LNCAP (cell line): Measurements from ENCODE around the gene TIGD4.

Experiments used
- TF ChIP-seq, protein P1 (sequence below): fragments of 450-650 bp; IDR thresholded peaks from 2 replicates; pipeline ENCODE4 v1.5.1; 2017; ENCODE audit warnings: mild to moderate bottlenecking

Gene TIGD4

DNA sequence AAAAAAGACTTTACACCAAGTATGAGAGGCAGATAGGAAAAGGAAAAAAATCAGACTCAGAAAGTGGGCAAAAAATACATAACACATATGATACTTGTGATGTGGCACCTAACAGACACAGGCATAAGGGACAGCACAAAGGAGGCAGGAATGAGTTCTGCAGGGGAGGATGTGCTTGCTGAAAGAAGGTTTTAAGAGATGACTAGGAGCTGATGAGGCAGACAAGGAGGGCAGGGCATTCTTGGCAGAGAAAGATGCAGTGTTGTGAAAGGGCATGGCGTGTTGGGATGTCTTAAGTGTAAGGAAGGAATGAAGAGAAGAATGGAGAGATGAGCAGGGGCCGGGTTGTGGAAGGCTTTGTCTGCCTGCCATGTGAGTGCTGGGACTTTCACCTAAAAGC lies 50.1 kb downstream of the TIGD4 start:
- TF ChIP-seq, protein P1, sequence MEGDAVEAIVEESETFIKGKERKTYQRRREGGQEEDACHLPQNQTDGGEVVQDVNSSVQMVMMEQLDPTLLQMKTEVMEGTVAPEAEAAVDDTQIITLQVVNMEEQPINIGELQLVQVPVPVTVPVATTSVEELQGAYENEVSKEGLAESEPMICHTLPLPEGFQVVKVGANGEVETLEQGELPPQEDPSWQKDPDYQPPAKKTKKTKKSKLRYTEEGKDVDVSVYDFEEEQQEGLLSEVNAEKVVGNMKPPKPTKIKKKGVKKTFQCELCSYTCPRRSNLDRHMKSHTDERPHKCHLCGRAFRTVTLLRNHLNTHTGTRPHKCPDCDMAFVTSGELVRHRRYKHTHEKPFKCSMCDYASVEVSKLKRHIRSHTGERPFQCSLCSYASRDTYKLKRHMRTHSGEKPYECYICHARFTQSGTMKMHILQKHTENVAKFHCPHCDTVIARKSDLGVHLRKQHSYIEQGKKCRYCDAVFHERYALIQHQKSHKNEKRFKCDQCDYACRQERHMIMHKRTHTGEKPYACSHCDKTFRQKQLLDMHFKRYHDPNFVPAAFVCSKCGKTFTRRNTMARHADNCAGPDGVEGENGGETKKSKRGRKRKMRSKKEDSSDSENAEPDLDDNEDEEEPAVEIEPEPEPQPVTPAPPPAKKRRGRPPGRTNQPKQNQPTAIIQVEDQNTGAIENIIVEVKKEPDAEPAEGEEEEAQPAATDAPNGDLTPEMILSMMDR: no peak

DNA sequence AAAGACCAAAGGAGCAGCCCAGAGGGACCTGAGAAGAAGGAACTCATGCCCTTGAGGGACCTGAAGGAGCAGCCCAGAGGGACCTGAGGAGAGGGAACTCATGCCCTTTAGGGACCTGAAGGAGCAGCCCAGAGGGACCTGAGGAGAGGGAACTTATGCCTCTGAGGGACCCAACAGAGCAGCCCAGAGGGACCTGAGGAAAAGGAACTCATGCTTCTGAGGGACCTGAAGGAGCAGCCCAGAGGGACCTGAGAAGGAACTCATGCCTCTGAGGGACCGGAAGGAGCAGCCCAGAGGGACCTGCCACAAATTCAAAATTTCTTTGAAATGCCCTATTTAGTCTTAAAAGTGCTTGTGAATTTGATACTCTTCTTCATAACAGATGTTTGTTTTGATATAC lies 51.2 kb downstream of the TIGD4 start:
- TF ChIP-seq, protein P1: no peak

DNA sequence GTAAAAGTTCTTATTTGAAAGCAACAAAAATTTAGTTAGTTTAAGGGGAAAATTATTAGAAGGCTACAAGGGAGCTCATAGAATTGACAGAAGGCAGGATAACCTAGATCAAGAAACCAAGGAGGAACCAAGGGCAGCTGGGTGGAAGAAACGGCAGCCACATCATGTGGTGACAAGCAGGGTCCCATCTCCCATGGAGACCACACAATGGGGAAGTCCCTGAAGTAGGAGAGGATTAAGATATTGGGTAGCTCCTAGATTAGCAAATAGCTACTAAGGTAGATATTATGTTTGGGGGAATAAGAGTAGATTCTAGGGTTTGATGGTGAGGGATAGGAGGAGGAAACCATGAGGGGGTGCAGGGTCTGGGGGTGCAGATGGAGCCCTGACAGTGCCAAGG lies 51.7 kb downstream of the TIGD4 start:
- TF ChIP-seq, protein P1: no peak

DNA sequence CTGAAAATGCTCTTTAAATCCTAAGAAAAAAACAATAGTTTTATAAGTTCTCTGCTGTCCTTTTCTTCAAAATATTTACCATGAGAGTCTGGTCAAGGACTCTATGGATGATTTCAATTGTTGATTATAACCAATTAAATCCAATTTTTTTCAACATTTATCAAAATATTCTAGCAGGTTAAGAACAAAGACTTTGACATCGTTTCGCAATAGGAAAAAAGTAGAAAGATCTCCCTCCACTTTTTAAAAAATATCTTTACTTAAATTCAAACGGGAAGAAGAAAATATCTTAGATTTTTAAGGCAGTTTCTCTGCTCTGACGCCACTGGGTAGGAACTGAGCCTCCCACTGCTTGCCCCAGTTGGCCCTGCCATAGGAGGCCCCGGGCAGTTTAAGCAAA lies 55.0 kb downstream of the TIGD4 start:
- TF ChIP-seq, protein P1: no peak

GRCh38 chr4:152723236-152723635 lies 56.3 kb downstream of the TIGD4 start:
- TF ChIP-seq, protein P1: no peak

GRCh38 chr4:152719801-152720556 lies 59.6 kb downstream of the TIGD4 start:
- TF ChIP-seq, protein P1: no peak
